Measurements from ENCODE around the gene PRXL2C. TPM values are rescaled to one million over a fixed set of nuclear protein-coding genes. Genes with fewer than 3 reads are reported as not detected.
A peak's percentile ranks its signal among the peaks of the same experiment; 100 is the strongest.

The PRXL2C gene
- total and polyA plus RNA-seq, 2 of the 13 experiments (the other 11 are each of a cell fraction or from before 2014, with no cell fraction given), result 11.0 to 13.2 TPM

- TF ChIP-seq ZNF281 (CRISPR knock-in tag; IDR thresholded peaks at IDR 0.05; ENCODE audit: borderline replicate concordance) (no peak), ZSCAN9 (CRISPR knock-in tag; IDR thresholded peaks at IDR 0.05; ENCODE audit: borderline replicate concordance) (0 out of 2 replicates have a peak, but pooled peaks have one; percentile 24), HNRNPL (IDR thresholded peaks at IDR 0.05; ENCODE audit: low read depth, low read length) (0 out of 2 replicates have a peak, but pooled peaks have one; percentile 34), FOXO1 (CRISPR knock-in tag; IDR thresholded peaks at IDR 0.05) (0 out of 2 replicates have a peak, but pooled peaks have one; percentile 33), ATF2 (CRISPR knock-in tag; IDR thresholded peaks at IDR 0.05) (no peak; the same call in 1 of the 2 replicates), KMT2B (CRISPR knock-in tag; IDR thresholded peaks at IDR 0.05) (peak; percentile 37; the same call in 1 of the 2 replicates), ZFP1 (CRISPR knock-in tag; IDR thresholded peaks at IDR 0.05) (no peak), E2F1 (CRISPR knock-in tag; IDR thresholded peaks at IDR 0.05) (0 out of 2 replicates have a peak, but pooled peaks have one; percentile 9), ZNF431 (CRISPR knock-in tag; IDR thresholded peaks at IDR 0.05; ENCODE audit: borderline replicate concordance, low read depth) (no peak), TRAFD1 (CRISPR knock-in tag; IDR thresholded peaks at IDR 0.05; ENCODE audit: borderline replicate concordance) (no peak), AHR (CRISPR knock-in tag; IDR thresholded peaks at IDR 0.05) (no peak), ETV5 (CRISPR knock-in tag; IDR thresholded peaks at IDR 0.05; ENCODE audit: borderline replicate concordance) (no peak), LBX2 (CRISPR knock-in tag; IDR thresholded peaks at IDR 0.05; ENCODE audit: borderline replicate concordance) (no peak), MYNN (CRISPR knock-in tag; IDR thresholded peaks at IDR 0.05; ENCODE audit: low read depth) (0 out of 2 replicates have a peak, but pooled peaks have one; percentile 37), CERS6 (CRISPR knock-in tag; IDR thresholded peaks at IDR 0.05) (no peak), ASH2L (IDR thresholded peaks at IDR 0.05; ENCODE audit: insufficient read length, low read depth, low read length) (peak; percentile 41)
Measured at GRCh38 chr9:96619491-96620180, 35.5 kb downstream of the PRXL2C start, which contains the start of gene CDC14B (continued).
